NCI-H2107 treated with DMSO at 0.1 percent for 48 hours (cell line): ENCODE measurements around the gene TTC28.
A peak's percentile ranks its signal among the peaks of the same experiment; 100 is the strongest.
"Not testable (repeated sequence)": the region's sequence is repeated elsewhere in the genome, so short reads cannot be mapped to it uniquely, and the experiment has no call there.

Source experiments
- DNase-seq: peaks from one replicate; lab custom pipeline; 2025; ENCODE audit not compliant: unreplicated experiment; lab: John Stamatoyannopoulos, UW

Gene TTC28

GRCh38 chr22:28375761-28376534 is 303.7 kb downstream of the TTC28 start:
- no peak for DNase-seq

GRCh38 chr22:28373831-28374230 is 305.8 kb downstream of the TTC28 start:
- no peak for DNase-seq

DNA sequence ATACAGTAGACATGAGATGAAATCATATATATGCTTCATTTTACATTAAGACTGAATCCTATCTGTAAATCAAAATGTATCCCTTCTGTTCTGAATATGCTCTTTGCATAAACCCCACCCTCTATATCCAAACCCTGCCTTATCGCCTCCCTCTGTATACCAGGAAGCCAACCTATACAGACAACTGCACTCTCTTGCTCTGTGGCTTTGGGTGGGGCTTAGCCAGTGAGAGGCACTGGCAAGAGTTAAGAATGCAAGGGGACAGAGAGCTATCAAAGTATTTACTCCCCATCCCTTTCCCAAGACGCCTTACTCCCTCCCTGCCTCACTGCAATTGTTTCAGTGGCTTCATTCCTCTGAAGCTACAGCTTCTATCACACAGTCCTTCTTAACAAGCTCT is 309.8 kb downstream of the TTC28 start:
- no peak for DNase-seq

DNA sequence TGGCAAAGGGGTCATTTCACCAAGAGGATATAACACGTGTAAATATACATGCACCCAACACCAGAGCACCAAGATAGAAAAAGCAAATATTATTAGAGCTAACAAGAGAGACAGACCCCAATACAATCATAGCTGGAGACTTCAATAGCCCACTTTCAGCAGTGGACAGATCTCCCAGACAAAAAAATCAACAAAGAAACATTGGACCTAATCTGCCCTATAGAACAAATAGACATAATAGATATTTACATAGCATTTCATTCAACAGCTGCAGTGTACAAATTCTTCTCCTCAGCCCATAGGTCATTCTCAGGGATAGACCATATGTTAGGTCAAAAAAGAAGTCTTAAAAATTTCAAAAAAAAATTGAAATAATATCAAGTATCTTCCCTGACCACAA is 312.8 kb downstream of the TTC28 start:
- no peak for DNase-seq

DNA sequence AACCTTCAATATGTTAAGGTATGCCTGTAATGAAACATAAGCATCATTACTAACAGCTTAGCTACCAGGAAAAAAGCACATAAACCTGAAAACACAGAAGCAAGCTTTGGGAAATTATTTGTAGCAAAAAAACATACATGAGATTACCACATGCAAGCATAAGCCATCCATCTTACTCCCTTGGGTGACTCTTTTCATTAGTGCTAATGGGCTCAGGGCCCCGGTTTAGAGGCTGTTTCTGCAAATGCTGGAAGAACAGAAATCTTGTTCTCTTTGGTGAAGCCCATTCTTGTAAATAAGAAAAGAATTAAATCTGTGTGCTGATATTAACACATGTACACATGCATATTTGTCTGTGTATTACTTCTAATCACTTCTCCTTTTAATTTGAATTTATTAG is 314.3 kb downstream of the TTC28 start:
- no peak for DNase-seq

- DNase-seq = not testable (repeated sequence)
These were observed 315.5 kb downstream of the TTC28 start for GRCh38 chr22:28364105-28364504.

GRCh38 chr22:28360939-28361338 is 318.7 kb downstream of the TTC28 start:
- DNase-seq = no peak

DNA sequence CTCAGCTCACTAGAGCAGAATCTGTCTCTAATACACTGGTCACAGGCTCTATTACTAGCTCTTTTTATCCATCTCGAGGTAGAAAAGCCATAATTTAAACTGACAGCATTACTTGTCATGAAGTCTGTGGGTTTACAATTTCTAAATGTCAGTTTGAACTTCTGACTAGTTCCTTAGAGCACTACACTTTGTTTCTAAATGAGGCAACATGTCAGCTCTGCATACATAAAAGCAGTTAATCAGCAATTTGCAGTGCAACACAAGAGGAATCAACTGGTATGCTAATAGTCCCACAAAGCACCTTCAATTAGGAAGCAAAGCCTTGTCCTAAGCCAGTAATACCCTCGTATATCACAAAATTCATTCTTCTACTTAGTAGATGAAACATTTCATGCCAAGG is 321.3 kb downstream of the TTC28 start:
- DNase-seq = no peak

- DNase-seq = no peak
These were observed 322.4 kb downstream of the TTC28 start for GRCh38 chr22:28357193-28357592.

GRCh38 chr22:28351476-28351875 is 328.2 kb downstream of the TTC28 start:
- no peak for DNase-seq

DNA sequence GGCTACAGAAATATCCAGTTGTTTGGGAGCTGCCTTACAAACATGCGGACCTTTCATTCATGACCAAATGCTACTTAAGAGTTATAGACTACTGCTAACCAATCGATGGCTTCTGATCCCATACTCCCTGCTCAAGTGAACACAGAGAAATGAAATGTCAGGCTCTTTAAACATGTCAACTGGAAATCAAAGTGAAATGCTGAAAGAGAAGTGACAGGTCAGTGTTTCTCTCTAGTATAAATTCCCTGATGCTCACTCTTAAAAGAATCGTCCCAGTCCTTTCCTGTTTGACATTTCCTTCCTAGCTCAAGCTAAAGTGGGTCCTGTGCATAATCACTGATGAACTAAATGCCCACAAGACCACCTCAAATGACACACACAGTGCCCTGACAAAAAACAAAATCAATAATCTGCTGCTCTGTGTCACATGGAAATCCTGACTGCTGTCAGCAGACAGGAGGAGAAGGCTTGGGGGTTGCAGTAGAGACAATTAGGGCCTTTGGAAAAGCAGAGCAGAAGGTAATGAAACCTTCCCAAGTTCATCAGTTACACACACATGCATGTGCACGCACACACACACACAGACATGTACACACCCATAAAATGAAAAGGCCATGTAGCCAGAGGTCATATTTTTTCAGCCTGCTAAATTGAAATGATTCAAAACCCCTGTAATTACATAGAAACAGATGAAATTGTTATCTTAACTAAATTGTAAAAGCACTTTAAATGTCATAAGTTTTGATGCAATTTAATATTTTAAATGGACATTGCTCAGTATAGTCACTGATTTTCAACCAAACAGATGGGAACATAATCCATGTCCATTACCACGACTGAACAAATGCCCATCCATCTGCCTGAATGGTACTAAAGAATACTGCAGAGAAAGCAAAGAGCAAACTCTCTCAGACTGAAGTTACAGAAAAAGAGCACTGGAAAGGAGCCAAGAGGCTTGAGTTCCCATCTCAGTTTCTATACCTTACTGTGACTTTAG is 330.7 kb downstream of the TTC28 start:
- no peak for DNase-seq

GRCh38 chr22:28346308-28346707 is 333.3 kb downstream of the TTC28 start:
- DNase-seq = no peak

DNA sequence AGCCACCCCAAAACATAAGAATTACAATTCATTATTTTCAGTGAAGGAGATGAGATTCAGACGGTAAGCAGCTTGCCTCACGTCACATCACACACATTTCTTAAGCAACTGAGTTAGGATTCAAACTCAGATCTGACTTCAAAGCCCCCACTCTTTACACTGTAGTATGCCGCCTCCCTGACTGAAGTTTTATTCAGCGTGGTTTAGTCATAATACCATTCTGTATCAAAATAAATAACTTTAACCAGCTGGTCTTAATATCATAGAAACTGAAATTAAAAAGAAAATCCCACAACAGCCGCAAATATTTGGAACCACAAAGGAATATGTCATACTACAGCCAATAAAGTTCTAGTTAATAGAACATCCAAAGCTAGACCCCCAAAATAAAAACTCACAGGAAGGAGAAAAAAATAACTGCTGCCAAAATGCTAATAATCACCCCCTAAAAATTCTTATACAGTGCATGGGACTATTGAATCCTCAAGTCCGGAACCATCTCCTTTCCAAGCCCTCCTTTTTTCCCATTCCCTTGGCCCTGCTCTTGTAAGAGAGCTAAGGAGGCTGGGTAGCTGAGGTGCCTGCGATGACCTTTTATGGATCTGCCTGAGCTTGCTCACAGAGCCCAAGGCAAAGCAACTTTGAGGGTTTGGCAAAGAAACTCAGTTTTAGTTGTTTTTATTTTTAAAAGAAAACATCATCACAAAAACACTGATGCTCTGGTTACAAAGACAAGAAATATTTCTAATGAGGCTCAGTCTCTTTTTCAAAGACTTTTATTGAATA is 334.5 kb downstream of the TTC28 start:
- DNase-seq = no peak

- DNase-seq = no peak
These were observed 338.6 kb downstream of the TTC28 start for GRCh38 chr22:28341001-28341400.

DNA sequence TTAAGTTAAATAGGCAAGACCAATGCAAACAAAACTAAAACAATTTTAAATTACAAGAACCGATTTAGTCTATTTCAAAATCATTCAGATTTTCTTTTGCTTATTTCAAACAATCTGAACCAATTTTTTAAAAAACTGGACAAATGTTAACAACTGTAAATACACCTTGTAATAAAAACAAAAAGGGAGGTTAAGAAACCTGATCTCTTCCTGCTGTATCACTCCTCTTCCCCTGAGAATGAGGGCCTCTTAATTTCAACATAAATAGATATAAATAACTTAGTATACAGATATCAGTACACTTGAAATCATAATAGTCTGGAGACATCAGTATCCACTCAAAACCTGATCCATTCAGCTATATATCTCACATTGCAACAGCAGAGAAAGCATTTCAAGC is 346.6 kb downstream of the TTC28 start:
- DNase-seq = peak; percentile 26

DNA sequence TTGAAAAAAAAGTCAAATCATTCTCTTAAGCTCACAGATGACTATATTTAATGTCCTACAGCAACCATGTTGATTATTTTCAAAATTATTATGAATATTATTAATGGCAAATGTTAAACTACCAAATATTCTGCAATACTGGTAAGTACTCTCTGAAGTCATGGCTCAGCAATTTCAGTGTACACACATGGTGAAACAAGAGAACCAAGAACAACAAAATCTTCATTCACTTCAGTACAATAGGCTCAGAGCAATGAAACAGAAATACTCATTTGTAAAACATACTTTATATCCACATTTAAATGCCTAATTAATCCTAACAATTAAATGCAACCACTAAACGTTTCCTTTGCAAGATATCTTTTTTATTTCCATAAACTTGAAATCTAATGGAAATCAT is 347.2 kb downstream of the TTC28 start:
- no peak for DNase-seq

DNA sequence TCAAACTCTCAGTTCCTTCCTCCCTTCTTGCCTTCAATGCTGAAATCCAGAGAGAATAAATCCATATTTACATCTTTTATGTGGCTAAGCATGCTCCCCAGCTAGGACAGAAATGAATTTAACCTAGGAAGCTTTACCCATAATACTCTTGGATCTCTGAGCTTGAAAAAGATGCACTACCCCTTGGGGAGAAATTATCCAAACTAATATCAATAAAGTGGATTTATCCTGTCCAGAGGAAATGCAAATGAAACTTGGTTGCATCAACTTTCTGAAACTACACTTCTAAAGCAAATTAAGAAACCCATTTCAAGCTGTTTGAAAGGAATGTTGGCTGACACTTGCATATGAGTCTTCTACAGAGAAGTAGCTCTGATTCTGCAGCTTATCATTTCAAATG is 347.9 kb downstream of the TTC28 start:
- no peak for DNase-seq

GRCh38 chr22:28329186-28330073 is 350.2 kb downstream of the TTC28 start:
- DNase-seq = no peak

- no peak for DNase-seq
These were observed 350.9 kb downstream of the TTC28 start for GRCh38 chr22:28328756-28329155.

DNA sequence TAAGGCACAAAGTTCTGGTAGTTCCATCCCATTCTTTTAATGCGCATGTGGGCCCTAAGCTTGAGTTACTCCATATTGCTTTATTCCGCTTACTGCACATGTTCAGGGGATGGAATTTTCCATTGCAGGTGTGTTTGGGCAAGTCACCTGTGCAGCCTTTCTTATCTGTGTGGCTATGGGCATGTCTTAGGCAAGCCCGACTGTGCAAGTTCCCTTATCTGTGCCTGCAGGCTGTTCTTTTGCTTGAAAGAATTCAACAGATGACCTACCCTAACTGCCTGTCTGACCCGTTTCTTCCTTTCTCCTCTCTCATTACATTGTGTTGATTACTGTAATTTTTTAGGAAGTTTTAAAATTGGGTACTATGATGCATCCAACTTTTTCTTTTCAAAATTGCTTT is 363.6 kb downstream of the TTC28 start:
- no peak for DNase-seq
